ENCODE measurements around the gene ANKRD55. TPM values are rescaled to one million over a fixed set of nuclear protein-coding genes. Genes with fewer than 3 reads are reported as not detected.

Gene ANKRD55
- total and polyA plus RNA-seq, 9 of the 15 experiments (the other 6 are each of a cell fraction or from before 2014, with no cell fraction given), result 3.4 to 10.6 (median 6.5) TPM

- peak; percentile 97 to 99 for TF ChIP-seq RAD21 (CRISPR knock-in tag; conservative IDR thresholded peaks at IDR 0.05 in 1 of 2, IDR thresholded peaks at IDR 0.05 in 1 of 2)
- no peak for TF ChIP-seq KLF16 (IDR thresholded peaks at IDR 0.05)
- TF ChIP-seq REST (IDR thresholded peaks at IDR 0.05; ENCODE audit: borderline replicate concordance), result peak; percentile 94
- TF ChIP-seq REST (CRISPR knock-in tag; IDR thresholded peaks at IDR 0.05; ENCODE audit: low read depth), result no peak
- TF ChIP-seq ZNF253 (CRISPR knock-in tag; conservative IDR thresholded peaks at IDR 0.05), result no peak
- TF ChIP-seq STAG1 (CRISPR knock-in tag; IDR thresholded peaks at IDR 0.05; ENCODE audit: borderline replicate concordance), result peak; percentile 89; the same call in 1 of the 2 replicates
- no peak for TF ChIP-seq RBM14 (IDR thresholded peaks at IDR 0.05; ENCODE audit: borderline replicate concordance, insufficient read depth, low read depth, low read length)
- TF ChIP-seq RUNX1 (IDR thresholded peaks at IDR 0.05; ENCODE audit: low read depth), result no peak
- no peak for TF ChIP-seq CEBPG (CRISPR knock-in tag; IDR thresholded peaks at IDR 0.05)
- TF ChIP-seq CEBPG (tag; conservative IDR thresholded peaks at IDR 0.05 in 1 of 2, IDR thresholded peaks at IDR 0.05 in 1 of 2), result 0 out of 4 replicates have a peak, but pooled peaks of 1 of the 2 experiments have one; percentile 21
These were observed 32.0 kb downstream of the ANKRD55 start (continued) for GRCh38 chr5:56200971-56201666.

Measured in K562 (cell line).